ENCODE data around the gene UCN3.

The UCN3 gene

DNA sequence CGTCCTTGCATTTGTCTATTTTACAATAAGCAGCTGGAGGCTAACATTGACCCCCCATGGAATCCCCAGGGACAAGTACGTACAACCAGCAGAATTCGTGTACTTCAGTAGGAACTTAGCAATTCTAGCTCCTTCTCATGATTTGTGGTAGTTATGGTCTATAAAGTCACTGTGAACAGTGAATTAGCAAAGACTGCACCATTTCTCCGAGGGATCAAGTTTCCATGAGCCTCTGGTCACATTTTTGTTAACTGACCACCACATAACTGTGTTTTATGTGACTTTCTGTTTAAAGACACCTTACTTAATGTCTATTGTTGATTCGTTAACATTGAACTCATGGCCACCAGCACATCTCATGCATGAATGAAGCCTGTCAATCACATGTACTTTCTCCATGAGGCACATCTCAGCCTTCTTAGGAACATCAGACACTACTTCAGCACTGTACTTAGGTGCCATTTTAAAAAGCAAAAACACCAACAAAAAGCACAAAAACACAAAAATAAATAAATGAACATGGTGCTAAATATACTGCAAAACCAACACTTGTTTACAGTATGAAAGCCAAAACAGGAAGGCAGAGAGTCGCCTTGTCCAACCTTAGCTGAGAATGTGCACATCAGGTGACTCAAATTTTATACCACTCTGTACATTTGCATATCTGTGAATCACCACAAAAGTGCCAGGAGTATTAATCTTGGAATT, 9.0 kb upstream of the UCN3 start:
- TF ChIP-seq ZSCAN30 (tag by site-specific recombination; IDR thresholded peaks at IDR 0.05) (no peak), ZNF623 (tag by site-specific recombination; IDR thresholded peaks at IDR 0.05) (no peak), GLIS2 (tag by site-specific recombination; IDR thresholded peaks at IDR 0.05) (no peak), ZNF221 (tag by site-specific recombination; IDR thresholded peaks at IDR 0.05; ENCODE audit: borderline replicate concordance) (no peak), ZNF132 (tag by site-specific recombination; IDR thresholded peaks at IDR 0.05; ENCODE audit: borderline replicate concordance) (no peak)
- TF ChIP-seq, protein P1, sequence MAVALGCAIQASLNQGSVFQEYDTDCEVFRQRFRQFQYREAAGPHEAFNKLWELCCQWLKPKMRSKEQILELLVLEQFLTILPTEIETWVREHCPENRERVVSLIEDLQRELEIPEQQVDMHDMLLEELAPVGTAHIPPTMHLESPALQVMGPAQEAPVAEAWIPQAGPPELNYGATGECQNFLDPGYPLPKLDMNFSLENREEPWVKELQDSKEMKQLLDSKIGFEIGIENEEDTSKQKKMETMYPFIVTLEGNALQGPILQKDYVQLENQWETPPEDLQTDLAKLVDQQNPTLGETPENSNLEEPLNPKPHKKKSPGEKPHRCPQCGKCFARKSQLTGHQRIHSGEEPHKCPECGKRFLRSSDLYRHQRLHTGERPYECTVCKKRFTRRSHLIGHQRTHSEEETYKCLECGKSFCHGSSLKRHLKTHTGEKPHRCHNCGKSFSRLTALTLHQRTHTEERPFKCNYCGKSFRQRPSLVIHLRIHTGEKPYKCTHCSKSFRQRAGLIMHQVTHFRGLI (tag by site-specific recombination; IDR thresholded peaks at IDR 0.05), result no peak
- TF ChIP-seq, protein P2, sequence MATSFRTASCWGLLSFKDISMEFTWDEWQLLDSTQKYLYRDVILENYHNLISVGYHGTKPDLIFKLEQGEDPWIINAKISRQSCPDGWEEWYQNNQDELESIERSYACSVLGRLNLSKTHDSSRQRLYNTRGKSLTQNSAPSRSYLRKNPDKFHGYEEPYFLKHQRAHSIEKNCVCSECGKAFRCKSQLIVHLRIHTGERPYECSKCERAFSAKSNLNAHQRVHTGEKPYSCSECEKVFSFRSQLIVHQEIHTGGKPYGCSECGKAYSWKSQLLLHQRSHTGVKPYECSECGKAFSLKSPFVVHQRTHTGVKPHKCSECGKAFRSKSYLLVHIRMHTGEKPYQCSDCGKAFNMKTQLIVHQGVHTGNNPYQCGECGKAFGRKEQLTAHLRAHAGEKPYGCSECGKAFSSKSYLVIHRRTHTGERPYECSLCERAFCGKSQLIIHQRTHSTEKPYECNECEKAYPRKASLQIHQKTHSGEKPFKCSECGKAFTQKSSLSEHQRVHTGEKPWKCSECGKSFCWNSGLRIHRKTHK (tag by site-specific recombination; IDR thresholded peaks at IDR 0.05), result no peak
- TF ChIP-seq, protein P3, sequence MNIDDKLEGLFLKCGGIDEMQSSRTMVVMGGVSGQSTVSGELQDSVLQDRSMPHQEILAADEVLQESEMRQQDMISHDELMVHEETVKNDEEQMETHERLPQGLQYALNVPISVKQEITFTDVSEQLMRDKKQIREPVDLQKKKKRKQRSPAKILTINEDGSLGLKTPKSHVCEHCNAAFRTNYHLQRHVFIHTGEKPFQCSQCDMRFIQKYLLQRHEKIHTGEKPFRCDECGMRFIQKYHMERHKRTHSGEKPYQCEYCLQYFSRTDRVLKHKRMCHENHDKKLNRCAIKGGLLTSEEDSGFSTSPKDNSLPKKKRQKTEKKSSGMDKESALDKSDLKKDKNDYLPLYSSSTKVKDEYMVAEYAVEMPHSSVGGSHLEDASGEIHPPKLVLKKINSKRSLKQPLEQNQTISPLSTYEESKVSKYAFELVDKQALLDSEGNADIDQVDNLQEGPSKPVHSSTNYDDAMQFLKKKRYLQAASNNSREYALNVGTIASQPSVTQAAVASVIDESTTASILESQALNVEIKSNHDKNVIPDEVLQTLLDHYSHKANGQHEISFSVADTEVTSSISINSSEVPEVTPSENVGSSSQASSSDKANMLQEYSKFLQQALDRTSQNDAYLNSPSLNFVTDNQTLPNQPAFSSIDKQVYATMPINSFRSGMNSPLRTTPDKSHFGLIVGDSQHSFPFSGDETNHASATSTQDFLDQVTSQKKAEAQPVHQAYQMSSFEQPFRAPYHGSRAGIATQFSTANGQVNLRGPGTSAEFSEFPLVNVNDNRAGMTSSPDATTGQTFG (tag by site-specific recombination; IDR thresholded peaks at IDR 0.05; ENCODE audit: borderline replicate concordance), result no peak
- TF ChIP-seq, protein P4, sequence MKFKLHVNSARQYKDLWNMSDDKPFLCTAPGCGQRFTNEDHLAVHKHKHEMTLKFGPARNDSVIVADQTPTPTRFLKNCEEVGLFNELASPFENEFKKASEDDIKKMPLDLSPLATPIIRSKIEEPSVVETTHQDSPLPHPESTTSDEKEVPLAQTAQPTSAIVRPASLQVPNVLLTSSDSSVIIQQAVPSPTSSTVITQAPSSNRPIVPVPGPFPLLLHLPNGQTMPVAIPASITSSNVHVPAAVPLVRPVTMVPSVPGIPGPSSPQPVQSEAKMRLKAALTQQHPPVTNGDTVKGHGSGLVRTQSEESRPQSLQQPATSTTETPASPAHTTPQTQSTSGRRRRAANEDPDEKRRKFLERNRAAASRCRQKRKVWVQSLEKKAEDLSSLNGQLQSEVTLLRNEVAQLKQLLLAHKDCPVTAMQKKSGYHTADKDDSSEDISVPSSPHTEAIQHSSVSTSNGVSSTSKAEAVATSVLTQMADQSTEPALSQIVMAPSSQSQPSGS (tag by site-specific recombination; IDR thresholded peaks at IDR 0.05; ENCODE audit: low read depth), result no peak
- CTCF ChIA-PET, result interaction anchor here (0.5 kb wide), 1 partner anchor 43 kb away, joined by 3 read pairs; no protein-coding TSS in a partner anchor
- H3K36me3 ChIP-seq (ENCODE audit: control insufficient read depth in 2 of 2, insufficient read depth in 1 of 2, low read length in 2 of 2), result no peaks in the 10 kb centered on the region
- no peaks in the 10 kb centered on the region; the same call in 1 of the 2 replicates for H3K4me1 ChIP-seq (ENCODE audit: control insufficient read depth, insufficient read depth, low read length)
- POLR2A ChIA-PET, result no interaction called here
- H3K9me3 ChIP-seq (ENCODE audit: control insufficient read depth, insufficient read depth, low read depth, low read length), result no peaks in the 10 kb centered on the region
- no peak overlapping the region for H3K4me3 ChIP-seq (ENCODE audit: low read depth, low read length)
- H3K27ac ChIP-seq (ENCODE audit: extremely low read depth, low read depth, low read length), result no peak overlapping the region

DNA sequence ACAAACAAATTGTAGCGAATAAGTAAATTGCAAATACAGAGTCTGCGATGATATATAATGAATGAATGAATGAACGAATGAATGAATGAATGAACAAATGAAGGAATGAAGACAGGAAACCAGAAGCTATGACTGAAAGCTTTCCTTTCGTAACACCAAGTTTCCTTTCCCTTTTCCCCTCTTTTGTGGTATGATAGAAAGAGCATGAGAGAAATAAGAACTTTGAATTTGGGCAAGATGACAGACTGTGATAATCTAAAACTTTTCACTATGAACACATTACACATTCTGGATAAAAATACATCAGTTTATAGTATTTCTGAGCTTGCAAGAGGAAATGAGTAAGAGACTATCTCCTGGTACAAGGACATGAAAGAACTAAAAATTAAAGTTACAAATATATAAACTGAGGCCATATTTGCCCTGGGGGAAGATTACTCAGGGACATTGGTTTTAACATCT, 8.4 kb upstream of the UCN3 start:
- TF ChIP-seq MEIS1 (CRISPR knock-in tag; IDR thresholded peaks at IDR 0.05; ENCODE audit: borderline replicate concordance) (no peak), ZNF426 (tag by site-specific recombination; IDR thresholded peaks at IDR 0.05) (no peak), ZNF629 (tag by site-specific recombination; IDR thresholded peaks at IDR 0.05) (no peak), ZNF366 (tag by site-specific recombination; conservative IDR thresholded peaks at IDR 0.05) (no peak)
- TF ChIP-seq, protein P5, sequence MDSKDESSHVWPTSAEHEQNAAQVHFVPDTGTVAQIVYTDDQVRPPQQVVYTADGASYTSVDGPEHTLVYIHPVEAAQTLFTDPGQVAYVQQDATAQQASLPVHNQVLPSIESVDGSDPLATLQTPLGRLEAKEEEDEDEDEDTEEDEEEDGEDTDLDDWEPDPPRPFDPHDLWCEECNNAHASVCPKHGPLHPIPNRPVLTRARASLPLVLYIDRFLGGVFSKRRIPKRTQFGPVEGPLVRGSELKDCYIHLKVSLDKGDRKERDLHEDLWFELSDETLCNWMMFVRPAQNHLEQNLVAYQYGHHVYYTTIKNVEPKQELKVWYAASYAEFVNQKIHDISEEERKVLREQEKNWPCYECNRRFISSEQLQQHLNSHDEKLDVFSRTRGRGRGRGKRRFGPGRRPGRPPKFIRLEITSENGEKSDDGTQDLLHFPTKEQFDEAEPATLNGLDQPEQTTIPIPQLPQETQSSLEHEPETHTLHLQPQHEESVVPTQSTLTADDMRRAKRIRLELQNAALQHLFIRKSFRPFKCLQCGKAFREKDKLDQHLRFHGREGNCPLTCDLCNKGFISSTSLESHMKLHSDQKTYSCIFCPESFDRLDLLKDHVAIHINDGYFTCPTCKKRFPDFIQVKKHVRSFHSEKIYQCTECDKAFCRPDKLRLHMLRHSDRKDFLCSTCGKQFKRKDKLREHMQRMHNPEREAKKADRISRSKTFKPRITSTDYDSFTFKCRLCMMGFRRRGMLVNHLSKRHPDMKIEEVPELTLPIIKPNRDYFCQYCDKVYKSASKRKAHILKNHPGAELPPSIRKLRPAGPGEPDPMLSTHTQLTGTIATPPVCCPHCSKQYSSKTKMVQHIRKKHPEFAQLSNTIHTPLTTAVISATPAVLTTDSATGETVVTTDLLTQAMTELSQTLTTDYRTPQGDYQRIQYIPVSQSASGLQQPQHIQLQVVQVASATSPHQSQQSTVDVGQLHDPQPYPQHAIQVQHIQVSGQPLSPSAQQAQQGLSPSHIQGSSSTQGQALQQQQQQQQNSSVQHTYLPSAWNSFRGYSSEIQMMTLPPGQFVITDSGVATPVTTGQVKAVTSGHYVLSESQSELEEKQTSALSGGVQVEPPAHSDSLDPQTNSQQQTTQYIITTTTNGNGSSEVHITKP (tag by site-specific recombination; IDR thresholded peaks at IDR 0.05), result no peak
- TF ChIP-seq, protein P6, sequence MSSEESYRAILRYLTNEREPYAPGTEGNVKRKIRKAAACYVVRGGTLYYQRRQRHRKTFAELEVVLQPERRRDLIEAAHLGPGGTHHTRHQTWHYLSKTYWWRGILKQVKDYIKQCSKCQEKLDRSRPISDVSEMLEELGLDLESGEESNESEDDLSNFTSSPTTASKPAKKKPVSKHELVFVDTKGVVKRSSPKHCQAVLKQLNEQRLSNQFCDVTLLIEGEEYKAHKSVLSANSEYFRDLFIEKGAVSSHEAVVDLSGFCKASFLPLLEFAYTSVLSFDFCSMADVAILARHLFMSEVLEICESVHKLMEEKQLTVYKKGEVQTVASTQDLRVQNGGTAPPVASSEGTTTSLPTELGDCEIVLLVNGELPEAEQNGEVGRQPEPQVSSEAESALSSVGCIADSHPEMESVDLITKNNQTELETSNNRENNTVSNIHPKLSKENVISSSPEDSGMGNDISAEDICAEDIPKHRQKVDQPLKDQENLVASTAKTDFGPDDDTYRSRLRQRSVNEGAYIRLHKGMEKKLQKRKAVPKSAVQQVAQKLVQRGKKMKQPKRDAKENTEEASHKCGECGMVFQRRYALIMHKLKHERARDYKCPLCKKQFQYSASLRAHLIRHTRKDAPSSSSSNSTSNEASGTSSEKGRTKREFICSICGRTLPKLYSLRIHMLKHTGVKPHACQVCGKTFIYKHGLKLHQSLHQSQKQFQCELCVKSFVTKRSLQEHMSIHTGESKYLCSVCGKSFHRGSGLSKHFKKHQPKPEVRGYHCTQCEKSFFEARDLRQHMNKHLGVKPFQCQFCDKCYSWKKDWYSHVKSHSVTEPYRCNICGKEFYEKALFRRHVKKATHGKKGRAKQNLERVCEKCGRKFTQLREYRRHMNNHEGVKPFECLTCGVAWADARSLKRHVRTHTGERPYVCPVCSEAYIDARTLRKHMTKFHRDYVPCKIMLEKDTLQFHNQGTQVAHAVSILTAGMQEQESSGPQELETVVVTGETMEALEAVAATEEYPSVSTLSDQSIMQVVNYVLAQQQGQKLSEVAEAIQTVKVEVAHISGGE (tag by site-specific recombination; conservative IDR thresholded peaks at IDR 0.05; ENCODE audit: low read depth), result no peak
- TF ChIP-seq, protein P7, sequence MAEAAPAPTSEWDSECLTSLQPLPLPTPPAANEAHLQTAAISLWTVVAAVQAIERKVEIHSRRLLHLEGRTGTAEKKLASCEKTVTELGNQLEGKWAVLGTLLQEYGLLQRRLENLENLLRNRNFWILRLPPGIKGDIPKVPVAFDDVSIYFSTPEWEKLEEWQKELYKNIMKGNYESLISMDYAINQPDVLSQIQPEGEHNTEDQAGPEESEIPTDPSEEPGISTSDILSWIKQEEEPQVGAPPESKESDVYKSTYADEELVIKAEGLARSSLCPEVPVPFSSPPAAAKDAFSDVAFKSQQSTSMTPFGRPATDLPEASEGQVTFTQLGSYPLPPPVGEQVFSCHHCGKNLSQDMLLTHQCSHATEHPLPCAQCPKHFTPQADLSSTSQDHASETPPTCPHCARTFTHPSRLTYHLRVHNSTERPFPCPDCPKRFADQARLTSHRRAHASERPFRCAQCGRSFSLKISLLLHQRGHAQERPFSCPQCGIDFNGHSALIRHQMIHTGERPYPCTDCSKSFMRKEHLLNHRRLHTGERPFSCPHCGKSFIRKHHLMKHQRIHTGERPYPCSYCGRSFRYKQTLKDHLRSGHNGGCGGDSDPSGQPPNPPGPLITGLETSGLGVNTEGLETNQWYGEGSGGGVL (tag by site-specific recombination; IDR thresholded peaks at IDR 0.05), result no peak
- ChIA-PET POLR2A (no interaction called here), CTCF (no interaction called here)

More for the DNA sequence above, 8.4 kb upstream of the UCN3 start:
- Histone ChIP-seq H3K4me1 (ENCODE audit: control insufficient read depth, insufficient read depth, low read length) (no peaks in the 10 kb centered on the region; the same call in 1 of the 2 replicates), H3K4me3 (ENCODE audit: low read depth, low read length) (no peak overlapping the region), H3K27ac (ENCODE audit: extremely low read depth, low read depth, low read length) (no peak overlapping the region), H3K9me3 (ENCODE audit: control insufficient read depth, insufficient read depth, low read depth, low read length) (no peaks in the 10 kb centered on the region), H3K36me3 (ENCODE audit: control insufficient read depth in 2 of 2, insufficient read depth in 1 of 2, low read length in 2 of 2) (no peaks in the 10 kb centered on the region)

Measured in HEK293 (cell line).